Measurements from ENCODE around the gene POGLUT2. TPM values are rescaled to one million over a fixed set of nuclear protein-coding genes. Genes with fewer than 3 reads are reported as not detected.

The POGLUT2 gene
- polyA plus RNA-seq, 4 donors, result 46.7 to 70.0 (median 57.1) TPM

DNA sequence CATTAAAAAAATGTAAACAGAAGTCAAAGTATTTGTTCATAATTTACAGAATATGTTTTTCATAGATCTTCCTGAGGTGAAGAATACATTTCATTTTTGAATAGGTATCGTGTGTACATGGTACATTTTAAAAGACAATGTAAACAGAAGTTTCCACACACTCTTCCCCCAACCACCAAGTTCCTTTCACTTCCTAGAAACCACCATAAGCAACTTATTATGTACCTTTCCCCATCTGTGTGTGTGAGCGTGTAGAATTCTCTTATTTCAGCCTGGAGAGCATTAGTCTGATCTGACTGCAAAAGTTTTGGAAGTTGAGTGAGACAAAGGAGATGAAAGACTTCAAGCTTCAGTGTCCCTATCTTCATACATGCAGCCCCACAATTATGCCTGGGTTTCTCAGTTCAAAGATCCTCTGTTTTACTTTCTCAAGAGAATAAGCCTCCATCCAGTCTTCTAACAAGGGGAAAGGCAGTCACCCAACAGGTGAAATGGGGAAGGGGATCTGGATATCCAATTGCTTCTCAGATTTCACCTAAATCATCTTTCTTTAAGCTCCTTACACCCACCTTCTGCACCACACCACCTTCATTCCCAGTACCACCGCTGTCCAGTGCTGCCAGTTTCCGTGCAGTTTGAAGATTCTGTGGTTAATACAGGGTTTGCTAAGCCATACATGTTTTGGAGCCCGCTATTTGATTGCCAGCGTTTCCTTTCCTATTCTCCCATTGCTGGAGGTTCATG is 27.3 kb downstream of the POGLUT2 start:
- DNase-seq (ENCODE audit: low read depth in 4 of 4, low spot score in 3 of 4), result no peak

DNA sequence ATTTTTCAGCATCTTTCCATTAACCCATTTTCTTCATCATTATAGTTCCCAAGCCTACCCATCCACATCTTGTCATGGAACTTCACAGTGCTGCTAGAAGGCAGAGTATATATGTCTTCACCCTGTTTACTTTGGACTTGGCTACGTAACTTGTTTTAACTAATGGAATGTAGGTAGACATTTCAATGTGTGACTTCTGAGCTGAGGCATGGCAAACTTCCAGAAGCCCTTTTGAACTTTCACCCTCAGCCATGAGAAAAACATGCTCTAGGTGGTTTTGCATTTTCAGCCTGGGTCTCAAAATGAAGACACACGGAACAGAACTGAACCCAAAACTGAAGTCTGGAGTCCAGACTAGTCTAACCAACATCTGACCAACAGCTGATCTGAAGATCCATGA is 28.3 kb downstream of the POGLUT2 start:
- no peak for DNase-seq (ENCODE audit: low read depth in 4 of 4, low spot score in 3 of 4)

DNA sequence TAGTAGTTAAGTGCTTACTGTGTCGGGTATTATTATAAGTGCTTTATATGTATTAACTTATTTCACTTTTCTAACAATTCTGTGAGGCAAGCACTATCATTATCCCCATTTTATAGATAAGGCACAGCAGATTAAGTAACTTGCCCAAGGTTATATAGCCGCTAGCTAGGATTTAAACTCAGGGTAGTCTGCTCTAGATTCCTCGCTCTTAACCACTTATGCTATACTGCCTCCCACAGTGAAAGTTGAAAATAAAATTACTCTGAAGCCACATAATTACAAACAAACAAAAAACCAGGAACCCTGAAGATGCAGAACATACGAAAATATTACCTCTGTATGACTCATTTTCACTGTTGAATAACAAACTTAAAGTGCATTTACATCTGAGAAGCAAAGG is 29.1 kb downstream of the POGLUT2 start:
- DNase-seq (ENCODE audit: low read depth in 4 of 4, low spot score in 3 of 4), result no peak

DNA sequence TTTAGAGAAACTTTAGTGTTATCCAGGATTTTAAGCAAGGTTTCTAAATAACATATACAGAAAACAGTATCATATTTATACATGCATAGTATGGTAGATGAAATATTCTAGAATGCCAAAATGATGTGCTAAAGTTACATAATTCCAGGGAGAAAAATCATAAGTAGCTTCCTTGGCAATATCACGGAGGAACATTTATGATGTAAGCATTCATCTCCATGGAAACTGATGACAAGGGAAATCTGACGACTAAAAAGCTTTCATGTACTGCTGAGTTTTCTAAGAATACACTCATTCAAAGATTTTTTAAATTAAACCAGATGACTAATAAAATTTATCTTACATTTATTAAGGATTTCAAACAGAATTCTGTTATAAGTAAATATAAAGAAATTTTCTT is 29.9 kb downstream of the POGLUT2 start:
- no peak for DNase-seq (ENCODE audit: low read depth in 4 of 4, low spot score in 3 of 4)

DNA sequence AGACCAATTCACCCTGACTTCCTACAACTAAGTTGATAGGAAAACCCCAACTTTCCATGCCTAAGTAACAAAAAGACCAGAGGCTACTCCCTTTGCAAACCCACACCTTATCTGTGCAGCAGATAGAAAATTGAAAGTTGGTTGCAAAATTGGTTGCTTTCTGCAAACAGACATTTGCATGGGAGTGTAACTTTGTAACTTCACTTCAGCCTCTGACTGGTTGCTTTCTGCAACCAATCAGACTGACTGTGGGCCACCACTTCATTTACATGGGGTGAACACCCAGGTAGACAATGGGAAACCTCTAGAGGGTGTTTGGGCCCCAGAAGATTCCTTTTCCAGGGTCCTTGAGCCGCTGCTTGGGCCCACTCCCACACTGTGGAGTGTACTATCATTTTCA is 35.0 kb downstream of the POGLUT2 start:
- no peak for DNase-seq (ENCODE audit: low read depth in 4 of 4, low spot score in 3 of 4)

DNA sequence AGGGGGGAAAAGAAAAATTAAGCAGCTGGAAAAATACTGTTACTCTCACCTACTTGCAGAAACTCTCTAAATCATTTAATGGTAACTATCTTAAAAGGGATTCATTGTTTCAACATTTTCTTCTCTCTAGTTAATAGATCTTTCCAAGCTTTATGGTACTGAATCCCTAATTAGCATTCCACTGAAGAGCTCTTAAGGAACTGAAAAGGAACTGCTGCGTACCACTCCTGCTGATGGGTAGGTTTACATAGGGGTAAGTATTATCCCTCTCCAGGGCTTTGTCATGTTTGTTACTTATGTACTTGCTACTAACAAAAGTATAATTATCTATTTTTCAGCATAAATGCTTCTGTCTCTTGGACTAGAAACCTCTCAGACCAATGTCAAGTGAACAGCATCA is 37.7 kb downstream of the POGLUT2 start:
- no peak for DNase-seq (ENCODE audit: low read depth in 4 of 4, low spot score in 3 of 4)

DNA sequence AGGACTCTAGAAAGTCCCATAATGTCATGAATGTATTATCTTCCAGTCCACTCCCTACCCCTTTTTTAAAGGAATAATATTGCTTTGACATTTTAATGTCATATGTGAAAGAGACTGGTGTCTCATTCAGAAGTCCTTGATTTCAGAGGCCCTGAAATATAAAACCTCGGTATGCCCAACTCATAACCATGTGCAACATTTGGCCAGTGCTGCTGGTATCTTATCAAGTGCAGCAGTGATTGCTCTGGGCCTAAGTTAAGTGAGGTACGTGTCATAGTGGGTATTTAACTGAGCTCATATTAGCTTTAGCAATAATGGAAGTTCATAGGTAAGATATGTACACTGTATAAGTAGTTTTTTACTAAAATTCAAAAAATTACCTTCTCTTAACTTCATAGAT is 39.9 kb downstream of the POGLUT2 start:
- no peak for DNase-seq (ENCODE audit: low read depth in 4 of 4, low spot score in 3 of 4)

DNA sequence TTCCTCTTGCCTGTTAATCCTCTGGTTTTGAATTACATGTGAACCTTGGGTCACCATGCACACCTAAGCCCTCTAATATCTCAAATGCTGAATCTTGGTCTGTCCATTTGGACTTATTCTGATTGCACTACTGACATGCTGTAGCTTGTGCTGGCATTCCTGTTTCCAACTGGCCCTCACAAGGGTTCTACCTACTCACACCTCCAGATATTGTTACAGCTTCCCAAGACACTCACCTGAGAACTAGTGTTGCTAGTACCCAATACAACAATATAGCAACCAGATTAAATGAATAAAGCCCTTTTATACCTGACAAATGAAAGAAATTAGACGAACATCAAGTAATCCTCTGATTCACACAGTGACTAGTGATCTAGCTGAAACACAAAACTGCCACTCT is 41.8 kb downstream of the POGLUT2 start:
- DNase-seq (ENCODE audit: low read depth in 4 of 4, low spot score in 3 of 4), result no peak

DNA sequence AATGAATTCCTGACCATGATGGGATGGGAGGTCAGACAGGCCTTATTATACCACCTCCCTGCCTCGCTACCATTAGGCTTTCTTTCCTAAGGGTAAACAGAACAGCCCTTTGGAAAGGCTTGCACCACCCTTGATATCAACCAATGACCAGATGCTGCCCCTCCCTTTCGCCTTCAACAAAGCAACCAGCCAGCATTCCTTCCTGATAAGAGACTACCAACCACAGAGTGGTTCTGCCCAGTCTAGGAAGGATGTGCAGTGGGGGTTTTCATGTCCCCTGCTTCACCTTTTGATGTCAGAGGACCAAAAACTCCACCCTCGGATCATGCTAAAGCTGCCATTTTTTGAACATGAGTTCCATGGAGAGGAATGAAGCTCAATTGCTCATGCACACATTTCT is 46.9 kb downstream of the POGLUT2 start:
- no peak for DNase-seq (ENCODE audit: low read depth in 4 of 4, low spot score in 3 of 4)

DNA sequence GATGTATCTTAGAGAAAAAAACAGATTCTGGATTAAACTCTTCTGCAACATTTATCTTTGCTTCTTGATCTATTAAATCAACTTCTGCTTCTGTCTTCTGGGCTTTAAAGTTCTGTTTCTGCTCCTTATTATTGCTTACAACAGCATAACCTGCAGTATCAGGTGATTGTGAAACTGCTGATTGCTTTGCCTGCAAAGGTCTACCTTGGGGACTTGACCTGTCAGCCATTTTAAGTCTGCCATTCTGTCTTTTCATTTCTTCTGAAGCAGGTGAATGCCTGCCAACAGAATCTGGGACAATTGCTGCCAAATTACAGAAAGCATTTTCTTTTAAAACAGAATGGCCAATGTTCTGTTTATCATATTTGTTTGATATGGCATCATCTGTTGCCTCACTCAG is 56.3 kb downstream of the POGLUT2 start:
- DNase-seq (ENCODE audit: low read depth in 4 of 4, low spot score in 3 of 4), result no peak

DNA sequence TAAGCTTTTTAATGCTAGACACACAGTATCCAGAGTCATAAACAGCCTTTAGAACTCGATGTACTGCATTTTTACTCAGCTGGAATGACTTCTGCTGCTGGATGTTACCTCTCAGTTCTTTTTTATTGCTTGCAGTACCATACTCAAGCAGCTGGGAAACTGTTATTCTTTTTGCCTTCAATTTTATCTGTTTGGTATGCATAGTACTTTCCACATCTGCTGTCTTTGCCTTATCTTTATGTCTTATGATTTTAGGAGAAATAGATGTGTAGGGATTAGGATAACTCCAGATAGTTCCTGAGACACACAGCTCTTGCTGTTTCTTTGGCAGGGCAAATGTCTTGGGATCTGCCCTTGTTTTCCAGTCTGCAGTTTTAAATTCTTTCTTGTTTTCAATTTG is 56.7 kb downstream of the POGLUT2 start:
- no peak for DNase-seq (ENCODE audit: low read depth in 4 of 4, low spot score in 3 of 4)

Other genes with a start within 250 kb of the POGLUT2 start
- gene TPP2, start 202.0 kb downstream of the POGLUT2 start, polyA plus RNA-seq (ENCODE audit: insufficient read length in 4 of 4), result 10 to 100 TPM; 50.1 to 67.4 (median 63.4) TPM
- 1 to 10 TPM in 1 of 4 donors, under 1 TPM in 2, not detected in 1; 0.50 to 1.1 (median 0.85) TPM for gene METTL21C, start 103.9 kb downstream of the POGLUT2 start, polyA plus RNA-seq (ENCODE audit: insufficient read length in 4 of 4)
- gene TEX30, start 25.2 kb downstream of the POGLUT2 start, polyA plus RNA-seq (ENCODE audit: insufficient read length in 4 of 4), result 10 to 100 TPM; 21.5 to 34.8 (median 32.3) TPM
- 10 to 100 TPM; 40.5 to 69.1 (median 50.2) TPM for gene BIVM, start 143 bp upstream of the POGLUT2 start, polyA plus RNA-seq (ENCODE audit: insufficient read length in 4 of 4)
- 10 to 100 TPM; 52.2 to 87.4 (median 83.4) TPM for gene ERCC5, start 47.1 kb upstream of the POGLUT2 start, polyA plus RNA-seq (ENCODE audit: insufficient read length in 4 of 4)